SK-N-SH treated with all-trans-retinoic acid at 6 μM for 48 hours (cell line): Measurements from ENCODE around the gene TMEFF2.

Experiments used
- ATAC-seq: fragments of 200-7000 bp; cut with Tn5 transposase; 3 replicates; pipeline ENCODE4 v1.9.1; 2020; ENCODE audit warnings: mild to moderate bottlenecking, moderate library complexity
- ARNTL ChIP-seq: fragments of 450-650 bp; formaldehyde crosslinking; IDR thresholded peaks from 2 replicates; pipeline ENCODE4 v1.5.0; 2020; ENCODE audit warnings: low read depth, mild to moderate bottlenecking, moderate library complexity, borderline replicate concordance
- BACH2 ChIP-seq: fragments of 250-450 bp; sonication (Bioruptor Pico); IDR thresholded peaks from 2 replicates; pipeline ENCODE4 v1.9.0; 2021; ENCODE audit warnings: mild to moderate bottlenecking, borderline replicate concordance
- CREB5 ChIP-seq: fragments of 250-450 bp; sonication (Bioruptor Pico); IDR thresholded peaks from 2 replicates; pipeline ENCODE4 v1.5.1; 2020; ENCODE audit warnings: low read depth, mild to moderate bottlenecking, moderate library complexity
- CSDC2 ChIP-seq: fragments of 250-450 bp; sonication (Bioruptor Pico); IDR thresholded peaks from 2 replicates; pipeline ENCODE4 v1.5.0; 2020; ENCODE audit warnings: mild to moderate bottlenecking, moderate library complexity
- CSRNP3 ChIP-seq: fragments of 250-450 bp; sonication (Bioruptor Pico); IDR thresholded peaks from 2 replicates; pipeline ENCODE4 v1.5.1; 2021; ENCODE audit warnings: mild to moderate bottlenecking, moderate library complexity
- ESRRG ChIP-seq: fragments of 250-450 bp; sonication (Bioruptor Pico); IDR thresholded peaks from 2 replicates; pipeline ENCODE4 v1.6.1; 2021; ENCODE audit warnings: mild to moderate bottlenecking
- GLIS3 ChIP-seq: fragments of 250-450 bp; sonication (Bioruptor Pico); IDR thresholded peaks from 2 replicates; pipeline ENCODE4 v1.5.0; 2020; ENCODE audit warnings: mild to moderate bottlenecking, moderate library complexity
- PPARA ChIP-seq: fragments of 250-450 bp; sonication (Bioruptor Pico); IDR thresholded peaks from 2 replicates; pipeline ENCODE4 v1.5.0; 2020; ENCODE audit warnings: mild to moderate bottlenecking, borderline replicate concordance
- RARB ChIP-seq: fragments of 250-450 bp; sonication (Bioruptor Pico); IDR thresholded peaks from 2 replicates; pipeline ENCODE4 v1.8.0; 2021; ENCODE audit warnings: mild to moderate bottlenecking, moderate library complexity
- SNAI2 ChIP-seq: fragments of 250-450 bp; sonication (Bioruptor Pico); IDR thresholded peaks from 2 replicates; pipeline ENCODE4 v1.5.0; 2020; ENCODE audit warnings: mild to moderate bottlenecking, moderate library complexity
- TCF4 ChIP-seq: fragments of 250-450 bp; sonication (Bioruptor Pico); IDR thresholded peaks from 2 replicates; pipeline ENCODE4 v1.8.0; 2021; ENCODE audit warnings: mild to moderate bottlenecking, moderate library complexity, borderline replicate concordance
- TOX ChIP-seq: fragments of 250-450 bp; sonication (Bioruptor Pico); IDR thresholded peaks from 2 replicates; pipeline ENCODE4 v1.8.0; 2021; ENCODE audit warnings: mild to moderate bottlenecking, moderate library complexity, borderline replicate concordance
- ZFP3 ChIP-seq: fragments of 250-450 bp; sonication (Bioruptor Pico); IDR thresholded peaks from 2 replicates; pipeline ENCODE4 v1.5.0; 2020; ENCODE audit warnings: mild to moderate bottlenecking, moderate library complexity
- ZFP30 ChIP-seq: fragments of 450-650 bp; formaldehyde crosslinking; IDR thresholded peaks from 2 replicates; pipeline ENCODE4 v1.5.0; 2022; ENCODE audit warnings: mild to moderate bottlenecking, moderate library complexity
- ZNF565 ChIP-seq: fragments of 450-650 bp; formaldehyde crosslinking; conservative IDR thresholded peaks from 2 replicates; pipeline ENCODE4 v1.5.0; 2020; ENCODE audit warnings: low read depth, mild to moderate bottlenecking, moderate library complexity
- ZNF70 ChIP-seq: fragments of 450-650 bp; formaldehyde crosslinking; IDR thresholded peaks from 2 replicates; pipeline ENCODE4 v1.5.0; 2020; ENCODE audit warnings: mild to moderate bottlenecking, moderate library complexity
- ZNF8 ChIP-seq: fragments of 450-650 bp; formaldehyde crosslinking; IDR thresholded peaks from 2 replicates; pipeline ENCODE4 v1.5.0; 2020; ENCODE audit warnings: mild to moderate bottlenecking, moderate library complexity
- TF ChIP-seq, protein P1 (sequence below): fragments of 250-450 bp; sonication (Bioruptor Pico); IDR thresholded peaks from 2 replicates; pipeline ENCODE4 v1.5.0; 2020; ENCODE audit warnings: mild to moderate bottlenecking, moderate library complexity
- TF ChIP-seq, protein P2 (sequence below): fragments of 250-450 bp; sonication (Bioruptor Pico); IDR thresholded peaks from 2 replicates; pipeline ENCODE4 v1.8.0; 2020; ENCODE audit warnings: mild to moderate bottlenecking, moderate library complexity, borderline replicate concordance

The TMEFF2 gene

GRCh38 chr2:191965733-191966132 is 229.0 kb downstream of the TMEFF2 start:
- TF ChIP-seq TOX (CRISPR knock-in tag): no peak
- TF ChIP-seq PPARA (CRISPR knock-in tag): no peak
- TF ChIP-seq ZFP3 (CRISPR knock-in tag): no peak
- TF ChIP-seq BACH2 (CRISPR knock-in tag): no peak
- TF ChIP-seq ESRRG (CRISPR knock-in tag): no peak
- no peak for ATAC-seq

DNA sequence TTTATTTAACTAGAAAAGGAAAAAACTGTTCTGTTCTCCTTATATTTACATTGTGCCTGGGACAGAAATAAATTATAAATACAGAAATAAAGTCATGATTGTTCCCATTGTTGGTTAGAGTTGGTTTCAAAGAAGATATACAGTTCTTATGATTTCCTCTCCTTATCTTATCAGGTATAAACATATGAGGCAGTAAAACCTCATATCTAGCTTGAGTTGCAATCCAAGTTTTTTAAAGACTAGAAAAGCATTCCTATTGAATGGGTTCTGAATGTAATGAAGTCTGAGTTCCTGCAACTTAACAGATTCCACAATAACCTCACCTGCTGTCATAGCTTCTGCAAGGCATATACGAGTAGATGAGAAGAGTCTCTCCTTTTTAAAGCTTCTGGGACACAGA is 233.2 kb downstream of the TMEFF2 start:
- TF ChIP-seq ZNF8 (CRISPR knock-in tag): no peak
- TF ChIP-seq ZNF565 (CRISPR knock-in tag): no peak
- TF ChIP-seq ZFP30 (CRISPR knock-in tag): no peak
- no peak for TF ChIP-seq TOX (CRISPR knock-in tag)
- TF ChIP-seq GLIS3: no peak
- no peak for TF ChIP-seq RARB (CRISPR knock-in tag)
- TF ChIP-seq ARNTL (CRISPR knock-in tag): no peak
- no peak for TF ChIP-seq ZNF70 (CRISPR knock-in tag)
- TF ChIP-seq, protein P1, sequence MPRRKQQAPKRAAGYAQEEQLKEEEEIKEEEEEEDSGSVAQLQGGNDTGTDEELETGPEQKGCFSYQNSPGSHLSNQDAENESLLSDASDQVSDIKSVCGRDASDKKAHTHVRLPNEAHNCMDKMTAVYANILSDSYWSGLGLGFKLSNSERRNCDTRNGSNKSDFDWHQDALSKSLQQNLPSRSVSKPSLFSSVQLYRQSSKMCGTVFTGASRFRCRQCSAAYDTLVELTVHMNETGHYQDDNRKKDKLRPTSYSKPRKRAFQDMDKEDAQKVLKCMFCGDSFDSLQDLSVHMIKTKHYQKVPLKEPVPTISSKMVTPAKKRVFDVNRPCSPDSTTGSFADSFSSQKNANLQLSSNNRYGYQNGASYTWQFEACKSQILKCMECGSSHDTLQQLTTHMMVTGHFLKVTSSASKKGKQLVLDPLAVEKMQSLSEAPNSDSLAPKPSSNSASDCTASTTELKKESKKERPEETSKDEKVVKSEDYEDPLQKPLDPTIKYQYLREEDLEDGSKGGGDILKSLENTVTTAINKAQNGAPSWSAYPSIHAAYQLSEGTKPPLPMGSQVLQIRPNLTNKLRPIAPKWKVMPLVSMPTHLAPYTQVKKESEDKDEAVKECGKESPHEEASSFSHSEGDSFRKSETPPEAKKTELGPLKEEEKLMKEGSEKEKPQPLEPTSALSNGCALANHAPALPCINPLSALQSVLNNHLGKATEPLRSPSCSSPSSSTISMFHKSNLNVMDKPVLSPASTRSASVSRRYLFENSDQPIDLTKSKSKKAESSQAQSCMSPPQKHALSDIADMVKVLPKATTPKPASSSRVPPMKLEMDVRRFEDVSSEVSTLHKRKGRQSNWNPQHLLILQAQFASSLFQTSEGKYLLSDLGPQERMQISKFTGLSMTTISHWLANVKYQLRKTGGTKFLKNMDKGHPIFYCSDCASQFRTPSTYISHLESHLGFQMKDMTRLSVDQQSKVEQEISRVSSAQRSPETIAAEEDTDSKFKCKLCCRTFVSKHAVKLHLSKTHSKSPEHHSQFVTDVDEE: no peak
- ATAC-seq: no peak

DNA sequence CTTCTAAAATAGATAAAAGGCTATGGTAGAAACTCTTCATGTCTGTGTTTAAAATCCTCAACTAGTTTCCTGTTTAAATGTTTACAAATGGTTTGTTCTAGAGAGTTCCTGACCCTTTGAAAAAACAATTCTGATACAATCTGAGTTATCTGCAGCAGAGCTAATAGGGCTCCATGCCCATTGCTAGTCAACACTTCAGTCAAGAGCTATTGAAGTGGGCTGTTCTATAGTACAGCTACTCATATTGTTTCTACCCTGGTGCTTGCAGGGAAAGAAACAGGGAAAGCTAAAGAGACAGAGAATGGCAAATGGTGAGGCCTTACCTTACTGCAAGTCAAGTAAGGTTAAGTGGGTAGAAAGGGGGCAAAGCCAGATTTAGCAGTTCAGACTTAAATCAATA is 235.5 kb downstream of the TMEFF2 start:
- TF ChIP-seq ZFP3 (CRISPR knock-in tag): no peak
- no peak for TF ChIP-seq PPARA (CRISPR knock-in tag)
- TF ChIP-seq ZNF8 (CRISPR knock-in tag): no peak
- TF ChIP-seq ZNF565 (CRISPR knock-in tag): no peak
- no peak for TF ChIP-seq ESRRG (CRISPR knock-in tag)
- TF ChIP-seq ARNTL (CRISPR knock-in tag): no peak
- TF ChIP-seq, protein P2, sequence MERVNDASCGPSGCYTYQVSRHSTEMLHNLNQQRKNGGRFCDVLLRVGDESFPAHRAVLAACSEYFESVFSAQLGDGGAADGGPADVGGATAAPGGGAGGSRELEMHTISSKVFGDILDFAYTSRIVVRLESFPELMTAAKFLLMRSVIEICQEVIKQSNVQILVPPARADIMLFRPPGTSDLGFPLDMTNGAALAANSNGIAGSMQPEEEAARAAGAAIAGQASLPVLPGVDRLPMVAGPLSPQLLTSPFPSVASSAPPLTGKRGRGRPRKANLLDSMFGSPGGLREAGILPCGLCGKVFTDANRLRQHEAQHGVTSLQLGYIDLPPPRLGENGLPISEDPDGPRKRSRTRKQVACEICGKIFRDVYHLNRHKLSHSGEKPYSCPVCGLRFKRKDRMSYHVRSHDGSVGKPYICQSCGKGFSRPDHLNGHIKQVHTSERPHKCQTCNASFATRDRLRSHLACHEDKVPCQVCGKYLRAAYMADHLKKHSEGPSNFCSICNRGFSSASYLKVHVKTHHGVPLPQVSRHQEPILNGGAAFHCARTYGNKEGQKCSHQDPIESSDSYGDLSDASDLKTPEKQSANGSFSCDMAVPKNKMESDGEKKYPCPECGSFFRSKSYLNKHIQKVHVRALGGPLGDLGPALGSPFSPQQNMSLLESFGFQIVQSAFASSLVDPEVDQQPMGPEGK (CRISPR knock-in tag): no peak
- TF ChIP-seq GLIS3: no peak
- no peak for TF ChIP-seq CSDC2 (CRISPR knock-in tag)
- no peak for TF ChIP-seq CSRNP3 (CRISPR knock-in tag)
- no peak for TF ChIP-seq BACH2 (CRISPR knock-in tag)
- no peak for TF ChIP-seq CREB5 (CRISPR knock-in tag)
- no peak for TF ChIP-seq SNAI2 (CRISPR knock-in tag)
- TF ChIP-seq ZNF70 (CRISPR knock-in tag): no peak
- TF ChIP-seq, protein P1: no peak
- no peak for TF ChIP-seq TCF4 (CRISPR knock-in tag)
- TF ChIP-seq RARB (CRISPR knock-in tag): no peak
- no peak for TF ChIP-seq ZFP30 (CRISPR knock-in tag)
- no peak for ATAC-seq
